ENCODE data around the gene AKNA.

DNA sequence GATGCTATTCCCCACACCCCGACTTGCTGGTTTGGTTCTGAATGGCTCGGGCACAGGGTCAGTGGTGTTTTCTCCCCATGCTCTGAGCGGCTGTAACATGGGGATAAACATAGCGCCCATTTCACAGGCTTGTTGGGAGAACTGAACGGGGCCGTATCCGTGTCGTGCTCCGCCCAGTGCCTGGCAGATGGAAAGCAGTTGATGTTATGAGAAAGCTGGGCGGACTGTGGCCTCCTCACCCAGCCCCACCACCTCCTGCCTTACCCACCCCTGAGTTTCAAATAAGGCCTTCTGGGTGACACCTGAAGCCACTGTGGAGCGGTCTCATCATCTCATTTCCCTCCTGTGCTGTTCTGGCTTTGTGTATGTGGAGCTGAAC lies 43.6 kb downstream of the AKNA start:
- TF ChIP-seq CTCF (IDR thresholded peaks at IDR 0.05), result no peak
- no peak for TF ChIP-seq POLR2AphosphoS5 (IDR thresholded peaks at IDR 0.05)
